GM18867 (cell line): ENCODE data around the gene IFNA16.
"Not testable (repeated sequence)": the region's sequence is repeated elsewhere in the genome, so short reads cannot be mapped to it uniquely, and the experiment has no call there.

ENCODE experiments used
- ATAC-seq: cut with Tn5 transposase; IDR thresholded peaks from one replicate; pipeline ENCODE4 v1.9.1; 2021; ENCODE audit warnings: mild to moderate bottlenecking, moderate library complexity; ENCODE audit not compliant: unreplicated experiment

Gene IFNA16

DNA sequence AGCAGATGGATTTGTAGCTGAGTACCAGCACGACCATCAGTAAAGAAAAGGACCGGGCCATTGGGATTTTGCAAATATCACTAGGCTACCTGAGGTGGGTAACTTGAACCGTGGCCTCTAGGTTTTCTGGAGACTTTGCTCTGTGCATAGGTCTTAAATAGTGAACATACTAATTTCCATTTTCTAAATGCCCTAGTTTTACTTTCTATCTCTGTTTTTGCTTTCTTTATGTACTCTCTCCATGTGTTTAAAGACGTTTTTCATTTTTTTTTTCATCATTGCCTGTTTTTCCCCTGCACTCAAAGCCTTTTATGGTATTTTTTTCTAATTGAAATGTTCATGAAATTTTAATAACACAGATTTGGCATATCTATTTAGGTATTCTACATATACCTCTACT, 15.0 kb downstream of the IFNA16 start, which contains the start of gene IFNA7:
Gene IFNA7 (minus strand): TSS at position 101 of the 400 bp plus-strand sequence. CDS start 40 bp downstream, at position 61.
- not testable (repeated sequence) for ATAC-seq

DNA sequence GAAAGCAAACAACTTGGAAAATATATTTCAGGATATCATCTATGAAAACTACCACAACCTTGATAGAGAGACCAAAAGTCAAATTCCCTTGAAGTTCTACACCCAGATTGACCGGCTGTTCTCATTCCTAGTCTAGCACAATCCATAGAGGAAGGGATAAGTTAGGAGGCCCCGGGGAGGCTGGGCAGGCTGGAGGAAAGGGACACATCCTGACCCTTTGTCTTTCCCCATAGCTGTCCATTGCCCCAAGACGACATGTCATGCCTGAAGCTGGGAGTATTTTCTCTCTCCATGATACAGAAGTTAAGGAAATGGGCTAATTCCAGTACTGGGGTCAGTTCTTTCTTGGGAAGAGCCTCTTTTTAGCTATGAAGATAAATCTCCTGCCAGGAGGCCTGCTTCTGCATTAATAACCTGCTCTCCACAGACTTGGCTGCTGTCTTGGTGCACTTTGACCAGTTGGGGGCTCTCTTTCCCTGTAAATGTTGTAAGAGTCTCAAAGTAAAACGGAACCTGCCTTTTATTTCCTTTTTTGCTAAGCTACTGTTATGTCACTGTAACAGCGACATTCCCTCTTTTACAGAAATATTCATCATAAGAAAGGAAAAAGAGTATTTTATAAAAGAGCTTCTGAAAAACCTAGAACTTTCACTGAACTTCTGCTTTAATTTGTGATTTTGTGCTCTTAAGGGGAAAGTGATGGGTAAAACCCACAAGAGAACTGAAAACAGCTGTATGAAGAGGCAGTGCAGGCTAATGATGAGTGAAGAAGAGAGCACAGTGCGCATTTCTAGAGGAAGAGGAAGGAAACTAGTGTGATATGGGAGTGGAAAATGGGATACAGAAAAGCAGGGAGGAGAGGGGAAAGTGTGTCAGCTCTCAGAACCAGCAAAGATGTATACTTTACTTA, 22.0 kb downstream of the IFNA16 start:
- peak; percentile 89 for ATAC-seq

DNA sequence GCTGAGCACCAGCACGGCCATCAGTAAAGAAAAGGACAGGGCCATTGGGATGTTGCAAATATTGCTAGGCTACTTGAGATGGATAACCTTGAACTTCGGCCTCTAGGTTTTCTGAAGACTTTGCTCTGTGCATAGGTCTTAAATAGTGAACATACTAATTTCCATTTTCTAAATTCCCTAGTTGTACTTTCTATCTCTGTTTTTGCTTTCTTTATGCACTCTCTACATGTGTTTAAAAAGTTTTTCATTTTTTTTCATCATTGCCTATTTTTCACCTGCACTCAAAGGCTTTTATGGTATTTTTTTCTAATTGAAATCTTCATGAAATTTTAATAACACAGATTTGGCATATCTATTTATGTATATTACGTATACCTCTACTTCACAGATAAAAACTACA, 29.6 kb downstream of the IFNA16 start, which contains the start of gene IFNA4:
Gene IFNA4 (minus strand): TSS at position 101 of the 400 bp plus-strand sequence. CDS start 56 bp downstream, at position 45.
- not testable (repeated sequence) for ATAC-seq

DNA sequence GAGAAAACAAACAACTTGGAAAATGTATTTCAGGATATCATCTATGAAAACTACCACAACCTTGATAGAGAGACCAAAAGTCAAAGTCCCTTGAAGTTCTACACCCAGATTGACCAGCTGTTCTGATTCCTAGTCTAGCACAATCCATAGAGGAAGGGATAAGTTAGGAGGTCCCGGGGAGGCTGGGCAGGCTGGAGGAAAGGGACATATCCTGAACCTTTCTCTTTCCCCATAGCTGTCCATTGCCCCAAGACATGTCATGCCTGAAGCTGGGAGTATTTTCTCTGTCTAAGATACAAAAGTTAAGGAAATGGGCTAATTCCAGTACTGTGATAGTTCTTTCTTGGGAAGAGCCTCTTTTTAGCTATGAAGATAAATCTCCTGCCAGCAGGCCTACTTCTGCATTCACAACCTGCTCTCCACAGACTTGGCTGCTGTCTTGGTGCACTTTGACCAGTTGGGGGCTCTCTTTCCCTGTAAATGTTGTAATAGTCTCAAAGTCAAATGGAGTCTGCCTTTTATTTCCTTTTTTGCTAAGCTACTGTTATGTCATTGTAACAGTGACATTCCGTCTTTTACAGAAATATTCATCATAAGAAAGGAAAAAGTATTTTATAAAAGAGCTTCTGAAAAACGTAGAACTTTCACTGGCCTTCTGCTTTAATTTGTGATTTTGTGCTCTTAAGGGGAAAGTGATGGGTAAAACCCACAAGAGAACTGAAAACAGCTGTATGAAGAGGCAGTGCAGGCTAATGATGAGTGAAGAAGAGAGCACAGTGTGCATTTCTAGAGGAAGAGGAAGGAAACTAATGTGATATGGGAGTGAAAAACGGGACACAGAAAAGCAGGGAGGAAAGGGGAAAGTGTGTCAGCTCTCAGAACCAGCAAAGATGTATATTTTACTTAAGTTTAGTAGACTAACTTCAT, 34.0 kb downstream of the IFNA16 start:
- ATAC-seq: peak; percentile 94

DNA sequence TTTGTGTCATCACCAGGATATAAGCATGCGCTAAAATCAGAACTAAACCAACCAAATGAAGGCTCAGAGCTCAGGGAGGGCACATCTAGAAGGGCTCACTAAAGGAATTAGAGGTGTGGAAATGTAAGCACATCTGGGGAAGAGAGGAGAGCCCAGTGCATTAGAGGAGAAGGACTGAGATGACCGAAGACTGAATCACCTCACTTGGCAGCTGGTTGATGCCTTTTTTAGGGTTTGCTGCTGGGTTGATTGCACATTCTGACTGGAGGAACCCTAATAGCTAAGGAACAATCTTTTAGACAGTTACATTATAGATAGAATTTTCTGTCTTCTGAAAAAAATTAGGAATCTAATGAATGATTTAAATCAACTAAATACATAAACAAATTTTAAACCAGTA, 42.4 kb downstream of the IFNA16 start:
- ATAC-seq: no peak

DNA sequence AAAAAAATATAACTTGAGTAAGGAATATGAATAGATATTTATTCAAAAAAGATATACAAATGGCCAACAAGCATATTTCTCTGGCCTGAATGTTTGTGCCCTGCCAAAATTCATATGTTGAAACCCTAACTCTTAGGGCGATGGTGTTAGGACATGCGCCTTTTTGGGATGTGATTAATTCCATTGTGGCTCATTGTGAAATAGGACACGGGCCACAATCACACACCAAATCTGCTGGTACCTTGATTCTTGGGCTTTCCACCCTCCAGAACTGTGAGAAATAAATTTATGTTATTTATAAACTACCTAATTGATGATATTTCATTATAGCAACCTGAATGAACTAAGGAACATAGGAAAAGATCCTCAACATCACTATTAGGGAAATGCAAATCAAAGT, 45.0 kb downstream of the IFNA16 start:
- no peak for ATAC-seq

DNA sequence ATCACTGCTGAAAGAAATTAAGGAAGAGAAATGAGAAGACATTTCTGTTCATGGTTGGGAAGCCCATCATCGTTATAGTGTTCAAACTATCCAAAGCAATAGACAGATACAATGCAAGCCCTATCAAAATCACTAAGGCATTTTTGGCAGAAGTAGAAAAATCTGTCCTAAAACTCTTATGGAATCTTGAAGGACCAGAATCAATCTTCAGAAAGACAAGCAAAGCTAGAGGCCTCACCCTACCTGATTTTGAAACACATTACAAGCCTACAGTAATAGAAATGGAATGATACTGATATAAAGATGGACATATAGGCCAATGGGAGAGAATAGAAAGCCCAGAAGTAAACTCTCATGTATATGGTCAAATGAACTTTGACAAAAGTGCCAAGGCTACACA, 45.8 kb downstream of the IFNA16 start:
- ATAC-seq: no peak

DNA sequence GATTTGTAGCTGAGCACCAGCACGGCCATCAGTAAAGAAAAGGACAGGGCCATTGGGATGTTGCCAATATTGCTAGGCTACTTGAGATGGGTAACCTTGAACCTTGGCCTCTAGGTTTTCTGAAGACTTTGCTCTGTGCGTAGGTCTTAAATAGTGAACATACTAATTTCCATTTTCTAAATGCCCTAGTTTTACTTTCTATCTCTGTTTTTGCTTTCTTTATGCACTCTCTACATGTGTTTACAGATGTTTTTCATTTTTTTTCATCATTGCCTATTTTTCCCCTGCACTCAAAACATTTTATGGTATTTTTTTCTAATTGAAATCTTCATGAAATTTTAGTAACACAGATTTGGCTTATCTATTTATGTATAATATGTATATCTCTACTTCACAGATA, 50.6 kb downstream of the IFNA16 start, which contains the start of gene IFNA21:
Gene IFNA21 (minus strand): TSS at position 101 of the 400 bp plus-strand sequence. CDS start 48 bp downstream, at position 53.
- not testable (repeated sequence) for ATAC-seq
